ENCODE measurements around the gene PLA2G4F. TPM values are rescaled to one million over a fixed set of nuclear protein-coding genes. Genes with fewer than 3 reads are reported as not detected.

The PLA2G4F gene
- total RNA-seq, 1 experiment from 2014 or later: 0.87 TPM

DNA sequence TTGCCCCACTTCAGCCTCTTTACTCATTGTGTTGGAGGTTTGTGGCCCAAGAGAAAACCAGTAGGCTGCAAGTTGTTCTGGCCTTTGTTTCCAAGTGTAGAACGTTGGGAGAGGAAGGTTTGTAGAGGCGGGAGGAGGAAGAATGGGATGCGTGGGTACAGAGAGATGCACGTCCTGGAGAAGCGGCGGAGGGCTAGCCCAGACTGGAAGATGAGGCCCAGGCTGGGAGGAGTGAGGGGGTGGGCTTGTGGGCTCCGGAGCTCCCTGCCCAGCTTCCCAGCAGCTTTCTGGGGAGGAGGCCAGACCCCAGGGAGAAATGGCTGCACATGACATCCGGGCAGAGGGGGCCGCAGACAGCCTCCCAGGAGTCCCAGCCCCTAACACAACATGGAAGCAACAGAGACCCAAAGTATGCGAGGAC is 5.3 kb downstream of the PLA2G4F start:
- H3K9me3 Mint-ChIP-seq (ENCODE audit: low read depth, unreplicated experiment): no peaks in the 10 kb centered on the region
- no peak overlapping the region for H3K27ac Mint-ChIP-seq (ENCODE audit: unreplicated experiment)
- TF ChIP-seq, protein P1, sequence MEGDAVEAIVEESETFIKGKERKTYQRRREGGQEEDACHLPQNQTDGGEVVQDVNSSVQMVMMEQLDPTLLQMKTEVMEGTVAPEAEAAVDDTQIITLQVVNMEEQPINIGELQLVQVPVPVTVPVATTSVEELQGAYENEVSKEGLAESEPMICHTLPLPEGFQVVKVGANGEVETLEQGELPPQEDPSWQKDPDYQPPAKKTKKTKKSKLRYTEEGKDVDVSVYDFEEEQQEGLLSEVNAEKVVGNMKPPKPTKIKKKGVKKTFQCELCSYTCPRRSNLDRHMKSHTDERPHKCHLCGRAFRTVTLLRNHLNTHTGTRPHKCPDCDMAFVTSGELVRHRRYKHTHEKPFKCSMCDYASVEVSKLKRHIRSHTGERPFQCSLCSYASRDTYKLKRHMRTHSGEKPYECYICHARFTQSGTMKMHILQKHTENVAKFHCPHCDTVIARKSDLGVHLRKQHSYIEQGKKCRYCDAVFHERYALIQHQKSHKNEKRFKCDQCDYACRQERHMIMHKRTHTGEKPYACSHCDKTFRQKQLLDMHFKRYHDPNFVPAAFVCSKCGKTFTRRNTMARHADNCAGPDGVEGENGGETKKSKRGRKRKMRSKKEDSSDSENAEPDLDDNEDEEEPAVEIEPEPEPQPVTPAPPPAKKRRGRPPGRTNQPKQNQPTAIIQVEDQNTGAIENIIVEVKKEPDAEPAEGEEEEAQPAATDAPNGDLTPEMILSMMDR (IDR thresholded peaks at IDR 0.05; ENCODE audit: unreplicated experiment): no peak
- H3K4me1 Mint-ChIP-seq (ENCODE audit: low read depth, unreplicated experiment): no peaks in the 10 kb centered on the region
- H3K36me3 Mint-ChIP-seq (ENCODE audit: insufficient read depth, unreplicated experiment): no peaks in the 10 kb centered on the region
- H3K4me3 Mint-ChIP-seq (ENCODE audit: low read depth, unreplicated experiment): no peak overlapping the region
- CTCF ChIA-PET: no interaction called here
- BruUV-seq (replicated peaks): no TSS peak
- DNase-seq: no peak
- H3K27me3 Mint-ChIP-seq (ENCODE audit: unreplicated experiment): no peaks in the 10 kb centered on the region
- intact Hi-C loops (cut with micrococcal nuclease; ENCODE audit: unreplicated experiment): no loop called here

DNA sequence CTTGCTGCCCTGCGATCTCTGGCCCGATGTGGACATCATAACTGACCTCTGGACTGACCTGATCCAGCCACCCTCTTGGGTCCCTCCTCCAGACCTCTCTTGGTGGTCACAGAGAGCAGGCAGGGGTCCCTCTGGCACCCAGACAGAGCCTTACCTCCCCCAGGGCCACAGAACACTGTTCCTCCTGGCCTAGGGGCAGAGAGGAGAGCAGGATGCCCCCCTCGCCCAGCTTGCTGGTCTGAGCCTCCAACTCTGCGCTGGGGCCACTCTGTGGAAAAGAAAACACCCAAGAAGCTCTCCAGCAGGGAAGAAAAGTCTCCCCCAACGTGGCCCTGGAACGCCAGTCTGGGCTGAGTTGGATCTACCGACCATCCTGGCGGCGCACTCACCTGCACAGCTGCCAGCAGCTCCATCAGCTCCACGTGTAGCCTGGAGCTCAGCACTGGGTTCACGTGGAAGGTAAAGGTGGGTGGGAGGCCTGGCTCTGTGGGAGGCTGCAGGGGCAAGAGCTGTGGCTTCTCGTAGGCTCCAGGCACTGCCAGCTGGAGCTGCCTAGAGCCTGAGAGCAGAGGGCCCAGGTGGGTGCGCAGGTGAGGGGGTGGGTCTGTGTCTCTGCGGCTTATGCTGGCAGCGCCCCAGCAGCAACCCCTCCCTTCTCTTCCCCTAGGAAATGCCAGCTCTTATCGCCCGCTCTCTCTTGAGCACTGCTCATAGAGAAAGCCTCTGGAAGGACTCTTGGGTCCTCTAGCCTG is 6.0 kb downstream of the PLA2G4F start:
- peaks cover under 1% of the 10 kb centered on the region for H3K27me3 Mint-ChIP-seq (ENCODE audit: unreplicated experiment)

GRCh38 chr15:42149493-42150218 is 6.8 kb downstream of the PLA2G4F start:
- Mint-ChIP-seq H3K27ac (ENCODE audit: unreplicated experiment) (no peak overlapping the region), H3K27me3 (ENCODE audit: unreplicated experiment) (peaks cover 8% of the 10 kb centered on the region)
- CTCF ChIA-PET: no interaction called here

More for the DNA sequence above, 6.0 kb downstream of the PLA2G4F start:
- CTCF ChIA-PET: no interaction called here
- intact Hi-C loops (cut with micrococcal nuclease; ENCODE audit: unreplicated experiment): no loop called here
- no peaks in the 10 kb centered on the region for H3K9me3 Mint-ChIP-seq (ENCODE audit: low read depth, unreplicated experiment)
- H3K4me3 Mint-ChIP-seq (ENCODE audit: low read depth, unreplicated experiment): no peak overlapping the region
- H3K4me1 Mint-ChIP-seq (ENCODE audit: low read depth, unreplicated experiment): no peaks in the 10 kb centered on the region
- H3K36me3 Mint-ChIP-seq (ENCODE audit: insufficient read depth, unreplicated experiment): no peaks in the 10 kb centered on the region
- TF ChIP-seq, protein P1 (IDR thresholded peaks at IDR 0.05; ENCODE audit: unreplicated experiment): no peak
- H3K27ac Mint-ChIP-seq (ENCODE audit: unreplicated experiment): no peak overlapping the region
- no peak for DNase-seq
- no TSS peak for BruUV-seq (replicated peaks)

DNA sequence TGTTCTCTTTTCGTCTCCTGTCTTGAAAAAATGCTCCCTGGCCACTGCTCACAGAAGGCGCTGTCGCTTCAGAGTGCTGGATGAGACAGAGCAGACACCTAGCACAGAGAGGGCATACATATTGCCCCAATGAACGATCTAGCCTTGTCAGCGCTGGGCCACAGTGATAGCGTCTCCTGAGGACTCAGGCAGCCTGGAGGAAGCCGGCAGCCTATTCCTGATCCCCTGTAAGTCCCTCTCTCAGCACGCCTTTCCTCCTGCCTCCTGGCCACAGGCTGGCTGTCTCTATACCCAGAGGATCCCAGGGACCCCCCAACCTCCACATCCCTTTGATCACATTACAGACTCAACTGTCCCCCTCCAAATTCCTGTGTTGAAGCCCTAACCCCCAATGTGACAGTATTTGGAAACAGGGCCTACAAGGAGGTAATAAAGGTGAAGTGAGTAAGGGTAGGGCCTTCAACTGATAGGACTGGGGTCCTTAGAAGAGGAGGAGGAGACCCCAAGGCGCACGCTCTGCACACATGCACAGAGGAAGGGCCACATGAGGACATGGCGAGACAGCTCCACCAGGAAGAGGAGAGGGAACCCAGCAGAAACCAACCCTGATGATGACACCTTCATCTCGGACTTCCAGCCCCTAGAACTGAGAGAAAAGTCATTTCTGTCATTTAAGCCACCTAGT is 7.5 kb downstream of the PLA2G4F start:
- no TSS peak for BruUV-seq (replicated peaks)
- CTCF ChIA-PET: no interaction called here
- TF ChIP-seq, protein P1 (IDR thresholded peaks at IDR 0.05; ENCODE audit: unreplicated experiment): no peak
- Mint-ChIP-seq H3K27me3 (ENCODE audit: unreplicated experiment) (peaks cover 12% of the 10 kb centered on the region), H3K4me3 (ENCODE audit: low read depth, unreplicated experiment) (no peak overlapping the region), H3K36me3 (ENCODE audit: insufficient read depth, unreplicated experiment) (no peaks in the 10 kb centered on the region), H3K27ac (ENCODE audit: unreplicated experiment) (no peak overlapping the region), H3K9me3 (ENCODE audit: low read depth, unreplicated experiment) (no peaks in the 10 kb centered on the region), H3K4me1 (ENCODE audit: low read depth, unreplicated experiment) (no peaks in the 10 kb centered on the region)
- intact Hi-C loops (cut with micrococcal nuclease; ENCODE audit: unreplicated experiment): no loop called here
- DNase-seq: no peak

More at GRCh38 chr15:42149493-42150218, 6.8 kb downstream of the PLA2G4F start:
- no peaks in the 10 kb centered on the region for H3K36me3 Mint-ChIP-seq (ENCODE audit: insufficient read depth, unreplicated experiment)
- TF ChIP-seq, protein P1 (IDR thresholded peaks at IDR 0.05; ENCODE audit: unreplicated experiment): no peak
- no peaks in the 10 kb centered on the region for H3K4me1 Mint-ChIP-seq (ENCODE audit: low read depth, unreplicated experiment)
- BruUV-seq (replicated peaks): no TSS peak
- intact Hi-C loops (cut with micrococcal nuclease; ENCODE audit: unreplicated experiment): no loop called here
- no peaks in the 10 kb centered on the region for H3K9me3 Mint-ChIP-seq (ENCODE audit: low read depth, unreplicated experiment)
- no peak for DNase-seq
- no peak overlapping the region for H3K4me3 Mint-ChIP-seq (ENCODE audit: low read depth, unreplicated experiment)

Measured in Calu3 (cell line).